Thyroid gland (tissue), 4 donors: ENCODE data around the gene MKNK2. TPM values are rescaled to one million over a fixed set of nuclear protein-coding genes. Genes with fewer than 3 reads are reported as not detected.
"Not testable (repeated sequence)": the region's sequence is repeated elsewhere in the genome, so short reads cannot be mapped to it uniquely, and the experiment has no call there.

ENCODE experiments used
- DNase-seq, 2 donors: peaks; one replicate each; pipeline ENCODE4 v3.0.0-alpha.2; 2019
- H3K27ac ChIP-seq, 3 donors: fragments of 200-600 bp; sonication (generic); 1 replicate in 2 of 3; 2 replicates in 1 of 3; pipeline ENCODE4 v1.5.1; 2016 to 2019; ENCODE audit warnings: mild to moderate bottlenecking in 1 of 3, moderate library complexity in 1 of 3
- H3K27me3 ChIP-seq: fragments of 200-600 bp; sonication (generic); one replicate; pipeline ENCODE4 v1.5.1; 2019
- H3K36me3 ChIP-seq, 2 donors: fragments of 200-600 bp; sonication (generic); one replicate each; pipeline ENCODE4 v1.5.1; 2016 to 2019
- H3K4me1 ChIP-seq, 2 donors: fragments of 200-600 bp; sonication (generic); one replicate each; pipeline ENCODE4 v1.5.1; 2017 to 2019
- H3K4me3 ChIP-seq, 3 donors: fragments of 200-600 bp; sonication (generic); replicated peaks in 1 of 3; 1 replicate in 2 of 3; 2 replicates in 1 of 3; pipeline ENCODE4 v1.5.1; 2016; ENCODE audit warnings: mild to moderate bottlenecking in 1 of 3
- H3K9me3 ChIP-seq: fragments of 200-600 bp; sonication (generic); one replicate; pipeline ENCODE4 v1.5.1; 2017
- CTCF ChIP-seq, 6 experiments: fragments of 200-600 bp in 3 of 6; fragments of 450-650 bp in 3 of 6; sonication (generic) in 3 of 6; IDR thresholded peaks; one replicate each; pipeline ENCODE4 v1.5.1; 2016 to 2019; ENCODE audit warnings: antibody characterized with exemption in 6 of 6, mild to moderate bottlenecking in 2 of 6, inconsistent platforms in 1 of 6, moderate library complexity in 1 of 6
- POLR2A ChIP-seq, 2 donors: fragments of 450-650 bp; IDR thresholded peaks; one replicate each; pipeline ENCODE4 v1.6.1; 2017; ENCODE audit warnings: antibody characterized with exemption in 2 of 2, mild to moderate bottlenecking in 2 of 2, moderate library complexity in 1 of 2
- WGBS, 2 donors: methylation state at CpG; one replicate each; pipeline ENCODE4 v1.1.5; 2017; 5-methylcytosine and 5-hydroxymethylcytosine counted together
- intact Hi-C: fragments of 100-400 bp; cut with DNase I; formaldehyde crosslinking; loops from one replicate; pipeline ENCODE4 v1.15.1; 2023
- small RNA-seq: library from RNA; depleted of rRNA; stranded (forward); fragments of <200 nt; gene quantifications from one replicate; pipeline ENCODE3, GENCODE V24; 2016
- total RNA-seq, 4 donors: library from RNA; depleted of rRNA; stranded (reverse); fragments of >200 nt; gene quantifications; one replicate each; pipeline ENCODE4 v1.2.3, GENCODE V29; 2016

Gene MKNK2
- total RNA-seq, 4 donors from 2014 or later, result 106 to 161 (median 123) TPM

DNA sequence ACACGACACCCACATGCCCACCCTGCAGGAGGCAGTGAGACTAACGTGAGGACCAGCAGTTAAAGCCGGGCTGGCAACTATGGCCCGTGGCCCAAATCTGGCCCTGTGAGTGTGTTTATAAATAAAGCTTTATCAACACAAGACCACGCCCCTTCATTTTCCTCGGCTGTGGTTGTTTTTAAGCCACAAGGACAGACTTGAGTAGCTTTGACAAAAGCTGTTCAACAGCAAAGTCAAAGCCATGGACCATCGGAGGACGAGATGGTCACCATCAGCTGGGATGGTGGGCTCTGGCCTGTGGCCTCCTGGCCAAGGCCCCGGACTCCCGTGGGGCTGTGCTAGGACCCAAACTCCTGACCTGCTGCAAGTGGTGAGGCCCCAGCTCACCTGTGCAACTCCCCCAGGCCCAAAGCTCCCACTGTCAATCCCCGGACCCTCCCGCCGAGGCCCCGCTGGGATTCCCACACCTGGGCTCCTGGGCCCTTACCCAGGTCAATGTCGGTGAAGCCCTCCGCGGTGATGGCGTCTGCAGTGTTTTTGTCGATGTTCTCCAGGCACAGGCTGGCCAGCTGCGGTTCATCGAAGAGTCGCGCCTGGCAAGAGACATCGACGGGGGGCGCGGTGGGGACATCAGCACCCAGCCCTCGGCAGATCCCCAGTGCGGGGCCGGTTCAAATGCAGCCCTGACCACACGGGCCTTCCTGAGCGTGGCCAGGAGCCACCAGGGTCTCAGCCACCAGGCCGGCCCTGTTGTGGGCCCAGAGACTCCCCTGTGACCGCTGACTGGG, 60.6 kb downstream of the MKNK2 start:
- WGBS, 2 donors, result 97 to 99% methylated on average over 24 to 33 of the region's 34 CpGs
- no peak for TF ChIP-seq POLR2A (IDR thresholded peaks at IDR 0.05)
- TF ChIP-seq CTCF (IDR thresholded peaks at IDR 0.05), result no peak
- Histone ChIP-seq H3K36me3 (peaks cover 52 to 60% of the 10 kb centered on the region in 2 donors), H3K27ac (no peak overlapping the region), H3K4me3 (no peak overlapping the region), H3K4me1 (no peaks in the 10 kb centered on the region), H3K27me3 (no peaks in the 10 kb centered on the region), H3K9me3 (no peaks in the 10 kb centered on the region)
- DNase-seq, result no peak
- intact Hi-C loops, result no loop called here

DNA sequence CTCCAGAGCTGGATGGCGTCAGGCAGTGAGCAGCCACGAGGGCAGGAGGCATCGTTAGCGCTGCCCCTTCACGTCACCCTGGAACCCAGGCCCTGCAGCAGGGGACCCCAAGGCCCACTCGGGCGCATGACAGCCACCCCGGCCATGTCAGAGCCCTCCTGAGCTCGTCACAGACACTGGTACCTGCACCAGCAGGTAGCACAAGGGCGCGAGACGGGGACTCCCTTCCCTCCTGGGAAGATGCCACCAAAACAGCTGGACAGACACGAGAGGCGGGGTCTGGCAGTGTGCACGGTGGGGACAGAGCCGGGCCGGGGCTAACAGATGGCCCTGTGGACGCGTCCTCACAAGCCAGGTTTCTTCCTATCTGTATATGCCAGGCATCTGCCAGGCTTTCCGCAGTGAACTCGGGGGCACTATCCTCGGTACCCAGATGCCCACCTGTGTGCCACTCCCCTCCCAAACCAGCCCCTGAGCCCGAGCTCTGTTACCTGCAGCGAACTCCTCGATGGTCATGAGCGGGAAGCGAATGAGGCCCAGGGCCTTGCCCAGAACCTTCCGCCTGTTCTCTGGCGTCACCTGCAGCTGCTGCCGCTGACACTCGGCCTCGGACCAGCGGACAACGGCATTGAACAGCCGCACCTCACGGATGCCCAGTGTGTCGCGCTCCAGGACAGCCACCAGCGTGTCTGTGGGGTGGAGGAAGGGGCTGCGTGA, 61.4 kb downstream of the MKNK2 start:
- intact Hi-C loops, result no loop called here
- DNase-seq, result no peak
- Histone ChIP-seq H3K27ac (no peak overlapping the region), H3K4me3 (no peak overlapping the region), H3K4me1 (no peaks in the 10 kb centered on the region), H3K9me3 (no peaks in the 10 kb centered on the region), H3K27me3 (no peaks in the 10 kb centered on the region), H3K36me3 (peaks cover 52 to 66% of the 10 kb centered on the region in 2 donors)
- WGBS, 2 donors, result 94 to 95% methylated on average over 25 to 39 of the region's 40 CpGs
- no peak for TF ChIP-seq POLR2A (IDR thresholded peaks at IDR 0.05)
- no peak for TF ChIP-seq CTCF (IDR thresholded peaks at IDR 0.05)

DNA sequence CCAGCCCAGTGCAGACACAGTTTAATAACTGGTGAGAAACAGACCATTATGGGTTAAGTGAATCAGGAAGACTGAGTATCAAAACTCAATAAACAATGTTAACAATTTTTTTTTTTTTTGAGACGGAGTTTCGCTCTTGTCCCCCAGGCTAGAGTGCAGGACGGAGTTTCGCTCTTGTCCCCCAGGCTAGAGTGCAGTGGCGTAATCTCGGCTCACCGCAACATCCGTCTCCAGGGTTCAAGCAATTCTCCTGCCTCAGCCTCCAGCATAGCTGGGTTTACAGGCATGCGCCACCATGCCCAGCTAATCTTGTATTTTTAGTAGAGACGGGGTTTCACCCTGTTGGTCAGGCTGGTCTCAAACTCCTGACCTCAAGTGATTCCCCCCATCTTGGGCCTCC, 62.6 kb downstream of the MKNK2 start:
- H3K27ac ChIP-seq, DNase-seq, H3K9me3 ChIP-seq, H3K27me3 ChIP-seq, H3K4me3 ChIP-seq, H3K4me1 ChIP-seq, intact Hi-C loops: not testable (repeated sequence)
- peaks cover 52 to 64% of the 10 kb centered on the region in 2 donors for H3K36me3 ChIP-seq
- 90 to 92% methylated on average over 10 of the region's 10 CpGs for WGBS, 2 donors

Small RNAs within 50 kb of the gene (small RNA-seq; reads per million reads assigned to genes)
- gene AC007136.1, result not detected

Other genes with a start within 250 kb of the MKNK2 start
- gene ATP8B3, start 239.0 kb downstream of the MKNK2 start, total RNA-seq, result 1 to 10 TPM in 3 of 4 donors, not detected in 1; 1.3 to 2.0 (median 1.6) TPM
- gene REXO1, start 202.8 kb downstream of the MKNK2 start, total RNA-seq, result 10 to 100 TPM; 14.0 to 21.8 (median 17.2) TPM
- 1 to 10 TPM; 1.8 to 6.4 (median 3.4) TPM for gene KLF16, start 187.7 kb downstream of the MKNK2 start, total RNA-seq
- 100 to 1,000 TPM in 1 of 4 donors, 10 to 100 TPM in 3; 86.8 to 134 (median 91.4) TPM for gene ABHD17A, start 165.7 kb downstream of the MKNK2 start, total RNA-seq
- 10 to 100 TPM in 2 of 4 donors, 1 to 10 TPM in 2; 4.0 to 14.6 (median 8.3) TPM for gene ADAT3, start 145.8 kb downstream of the MKNK2 start, total RNA-seq
- gene SCAMP4, start 145.8 kb downstream of the MKNK2 start, total RNA-seq, result 100 to 1,000 TPM in 3 of 4 donors, 10 to 100 TPM in 1; 69.5 to 269 (median 137) TPM
- gene CSNK1G2, start 110.1 kb downstream of the MKNK2 start, total RNA-seq, result 10 to 100 TPM; 47.2 to 67.6 (median 60.8) TPM
- 10 to 100 TPM; 74.8 to 89.9 (median 76.2) TPM for gene BTBD2, start 35.5 kb downstream of the MKNK2 start, total RNA-seq
- gene MOB3A, start 45.1 kb upstream of the MKNK2 start, total RNA-seq, result 10 to 100 TPM; 18.5 to 40.4 (median 26.6) TPM
- 1 to 10 TPM; 1.1 to 4.2 (median 2.9) TPM for gene IZUMO4, start 45.7 kb upstream of the MKNK2 start, total RNA-seq
- gene AP3D1, start 100.3 kb upstream of the MKNK2 start, total RNA-seq, result 100 to 1,000 TPM in 3 of 4 donors, 10 to 100 TPM in 1; 62.5 to 121 (median 118) TPM
- gene DOT1L, start 112.7 kb upstream of the MKNK2 start, total RNA-seq, result 10 to 100 TPM; 10.2 to 31.1 (median 17.2) TPM
- gene PLEKHJ1, start 185.1 kb upstream of the MKNK2 start, total RNA-seq, result 100 to 1,000 TPM in 3 of 4 donors, 10 to 100 TPM in 1; 86.7 to 179 (median 131) TPM
- gene SF3A2, start 185.6 kb upstream of the MKNK2 start, total RNA-seq, result 10 to 100 TPM; 25.7 to 39.8 (median 30.3) TPM
- 1 to 10 TPM in 1 of 4 donors, under 1 TPM in 1, not detected in 2; 0.33 to 4.2 TPM for gene AMH, start 198.1 kb upstream of the MKNK2 start, total RNA-seq
- not detected for gene JSRP1, start 205.2 kb upstream of the MKNK2 start, total RNA-seq
- gene PEAK3, start 230.9 kb upstream of the MKNK2 start, total RNA-seq, result 1 to 10 TPM in 1 of 4 donors, under 1 TPM in 3; 0.27 to 1.6 (median 0.59) TPM